Astrocyte (in vitro differentiated cells and primary cell): ENCODE measurements around the gene KDM6B. TPM values are rescaled to one million over a fixed set of nuclear protein-coding genes. Genes with fewer than 3 reads are reported as not detected.

ENCODE experiments used
- DNase-seq: peaks from one replicate; pipeline ENCODE4 v3.0.0-alpha.2; 2010; ENCODE audit warnings: low read depth
- FAIRE-seq: peaks from 2 replicates; lab custom pipeline; 2011; peaks lifted over from hg19 to GRCh38; lab: Jason Lieb, UNC
- H2AFZ ChIP-seq: 2 replicates; pipeline ENCODE4 v1.6.0; 2012; ENCODE audit warnings: low read depth, low read length, inconsistent platforms
- H3K27ac ChIP-seq: 2 replicates; pipeline ENCODE4 v1.5.1; 2011; ENCODE audit warnings: low read depth, low read length, inconsistent platforms
- H3K27me3 ChIP-seq: 2 replicates; pipeline ENCODE4 v1.6.0; 2011; ENCODE audit warnings: low read length, inconsistent platforms; ENCODE audit not compliant: insufficient read depth
- H3K36me3 ChIP-seq: 2 replicates; pipeline ENCODE4 v1.5.1; 2011; ENCODE audit warnings: low read length, inconsistent platforms; ENCODE audit not compliant: insufficient read depth
- H3K4me1 ChIP-seq: 2 replicates; pipeline ENCODE4 v1.5.1; 2011; ENCODE audit warnings: low read length, inconsistent platforms; ENCODE audit not compliant: insufficient read depth
- H3K4me2 ChIP-seq: 2 replicates; pipeline ENCODE4 v1.6.0; 2012; ENCODE audit warnings: low read length, inconsistent platforms
- H3K4me3 ChIP-seq: 2 replicates; pipeline ENCODE4 v1.5.1; 2011; ENCODE audit warnings: low read depth, mild to moderate bottlenecking, low read length, inconsistent platforms; ENCODE audit not compliant: insufficient read depth
- H3K79me2 ChIP-seq: 2 replicates; pipeline ENCODE4 v1.6.0; 2012; ENCODE audit warnings: mild to moderate bottlenecking, low read length, inconsistent platforms; ENCODE audit not compliant: insufficient read depth
- H3K9ac ChIP-seq: 2 replicates; pipeline ENCODE4 v1.6.0; 2012; ENCODE audit warnings: mild to moderate bottlenecking, low read length, inconsistent platforms
- H3K9me3 ChIP-seq: 2 replicates; pipeline ENCODE4 v1.5.1; 2012; ENCODE audit warnings: low read depth, mild to moderate bottlenecking, low read length, inconsistent platforms; ENCODE audit not compliant: insufficient read depth
- H4K20me1 ChIP-seq: 2 replicates; pipeline ENCODE4 v1.6.0; 2012; ENCODE audit warnings: low read length, inconsistent platforms; ENCODE audit not compliant: insufficient read depth
- H3K27ac Mint-ChIP-seq: one replicate; pipeline ENCODE4 v1.8.0; 2021; ENCODE audit warnings: mild to moderate bottlenecking, mixed read lengths; ENCODE audit not compliant: unreplicated experiment
- H3K27me3 Mint-ChIP-seq: one replicate; pipeline ENCODE4 v1.8.0; 2021; ENCODE audit warnings: low read depth, mixed read lengths; ENCODE audit not compliant: unreplicated experiment
- H3K36me3 Mint-ChIP-seq: one replicate; pipeline ENCODE4 v1.8.0; 2021; ENCODE audit warnings: low read depth, mixed read lengths; ENCODE audit not compliant: unreplicated experiment
- H3K4me1 Mint-ChIP-seq: one replicate; pipeline ENCODE4 v1.8.0; 2021; ENCODE audit warnings: low read depth, mixed read lengths; ENCODE audit not compliant: unreplicated experiment
- H3K4me3 Mint-ChIP-seq: one replicate; pipeline ENCODE4 v1.8.0; 2021; ENCODE audit warnings: mild to moderate bottlenecking, moderate library complexity, mixed read lengths; ENCODE audit not compliant: unreplicated experiment
- H3K9me3 Mint-ChIP-seq: one replicate; pipeline ENCODE4 v1.8.0; 2021; ENCODE audit warnings: mild to moderate bottlenecking, mixed read lengths; ENCODE audit not compliant: unreplicated experiment
- CTCF ChIP-seq: IDR thresholded peaks from 2 replicates; pipeline ENCODE4 v1.5.1; 2011; ENCODE audit warnings: low read depth, mild to moderate bottlenecking, inconsistent platforms, low read length, moderate library complexity; ENCODE audit not compliant: insufficient read depth
- EZH2 ChIP-seq: IDR thresholded peaks from 2 replicates; pipeline ENCODE4 v1.6.1; 2012; ENCODE audit warnings: mild to moderate bottlenecking, low read length, inconsistent platforms; ENCODE audit not compliant: insufficient read depth
- total RNA-seq: library from RNA; stranded (reverse); gene quantifications from 2 replicates; pipeline ENCODE4 v1.2.1, GENCODE V29; 2021

Gene KDM6B
- total RNA-seq, 1 donor from 2014 or later, result 50.4 TPM

- Histone ChIP-seq H4K20me1 (no peaks in the 10 kb centered on the region), H3K27ac (no peak overlapping the region), H3K79me2 (no peaks in the 10 kb centered on the region), H3K4me3 (no peak overlapping the region), H3K4me2 (no peak overlapping the region), H3K9ac (no peak overlapping the region), H2AFZ (no peak overlapping the region), H3K9me3 (no peaks in the 10 kb centered on the region), H3K36me3 (no peaks in the 10 kb centered on the region), H3K27me3 (peaks cover 11% of the 10 kb centered on the region), H3K4me1 (no peaks in the 10 kb centered on the region)
- DNase-seq, result no peak
- H3K4me3 Mint-ChIP-seq, result no peak overlapping the region
- H3K27me3 Mint-ChIP-seq, result peaks cover 33% of the 10 kb centered on the region
- no peak for FAIRE-seq
- H3K27ac Mint-ChIP-seq, result no peak overlapping the region
- H3K9me3 Mint-ChIP-seq, result peaks cover under 1% of the 10 kb centered on the region
- H3K4me1 Mint-ChIP-seq, result no peaks in the 10 kb centered on the region
- H3K36me3 Mint-ChIP-seq, result no peaks in the 10 kb centered on the region
- TF ChIP-seq CTCF (no peak), EZH2 (no peak)
Measured at GRCh38 chr17:7811251-7811650, 22.8 kb upstream of the KDM6B start.

GRCh38 chr17:7814969-7815368, 19.0 kb upstream of the KDM6B start:
- Mint-ChIP-seq H3K27ac (no peak overlapping the region), H3K9me3 (peaks cover 4% of the 10 kb centered on the region)
- no peak for FAIRE-seq

More at GRCh38 chr17:7814969-7815368, 19.0 kb upstream of the KDM6B start:
- no peaks in the 10 kb centered on the region for H3K36me3 ChIP-seq
- no peak overlapping the region for H2AFZ ChIP-seq
- no peak for TF ChIP-seq CTCF
- no peak for TF ChIP-seq EZH2
- Mint-ChIP-seq H3K36me3 (no peaks in the 10 kb centered on the region), H3K4me1 (no peaks in the 10 kb centered on the region), H3K4me3 (no peak overlapping the region), H3K27me3 (peaks cover 35% of the 10 kb centered on the region)
- H3K4me3 ChIP-seq, result no peak overlapping the region
- H3K79me2 ChIP-seq, result no peaks in the 10 kb centered on the region
- no peaks in the 10 kb centered on the region for H3K9me3 ChIP-seq
- no peaks in the 10 kb centered on the region for H3K4me1 ChIP-seq
- no peaks in the 10 kb centered on the region for H4K20me1 ChIP-seq
- H3K9ac ChIP-seq, result no peak overlapping the region
- peaks cover 8% of the 10 kb centered on the region for H3K27me3 ChIP-seq
- DNase-seq, result no peak
- H3K27ac ChIP-seq, result no peak overlapping the region
- no peak overlapping the region for H3K4me2 ChIP-seq
